Liver (tissue), 9 donors: ENCODE data around the gene RPS19BP1. TPM values are rescaled to one million over a fixed set of nuclear protein-coding genes. Genes with fewer than 3 reads are reported as not detected.

Experiments
- DNase-seq: peaks from one replicate; pipeline ENCODE4 v3.0.0-alpha.2; 2017; ENCODE audit warnings: low spot score
- H3K27ac ChIP-seq, 2 donors: one replicate each; pipeline ENCODE4 v1.7.0; 2013; ENCODE audit warnings: inconsistent platforms in 2 of 2, low read length in 2 of 2, control low read depth in 1 of 2, low read depth in 1 of 2, mild to moderate bottlenecking in 1 of 2
- H3K27me3 ChIP-seq, 4 donors: one replicate each; pipeline versions ENCODE4 v1.6.1 to v1.7.0; 2013; ENCODE audit warnings: low read length in 3 of 4, inconsistent platforms in 1 of 4, mild to moderate bottlenecking in 1 of 4, moderate library complexity in 1 of 4; ENCODE audit not compliant: control insufficient read depth in 4 of 4, insufficient read depth in 4 of 4
- H3K36me3 ChIP-seq, 4 donors: one replicate each; pipeline versions ENCODE4 v1.6.1 to v1.7.0; 2013; ENCODE audit warnings: low read length in 3 of 4, mild to moderate bottlenecking in 3 of 4, low read depth in 1 of 4, moderate library complexity in 1 of 4; ENCODE audit not compliant: control insufficient read depth in 4 of 4, insufficient read depth in 3 of 4
- H3K4me1 ChIP-seq, 4 donors: one replicate each; pipeline versions ENCODE4 v1.6.1 to v1.7.0; 2013; ENCODE audit warnings: low read length in 3 of 4, mild to moderate bottlenecking in 3 of 4, moderate library complexity in 1 of 4; ENCODE audit not compliant: control insufficient read depth in 4 of 4, insufficient read depth in 4 of 4
- H3K4me3 ChIP-seq, 3 donors: one replicate each; pipeline versions ENCODE4 v1.6.1 to v1.7.0; 2013; ENCODE audit warnings: low read length in 3 of 3, control low read depth in 1 of 3, low read depth in 1 of 3, mild to moderate bottlenecking in 1 of 3
- H3K9ac ChIP-seq, 2 donors: one replicate each; pipeline ENCODE4 v1.7.0; 2013; ENCODE audit warnings: low read length in 2 of 2, mild to moderate bottlenecking in 2 of 2, moderate library complexity in 2 of 2, control low read depth in 1 of 2, low read depth in 1 of 2
- H3K9me3 ChIP-seq, 4 donors: one replicate each; pipeline versions ENCODE4 v1.6.1 to v1.7.0; 2013; ENCODE audit warnings: low read length in 3 of 4; ENCODE audit not compliant: control insufficient read depth in 4 of 4
- ATF3 ChIP-seq: IDR thresholded peaks from 2 replicates; pipeline ENCODE4 v1.6.1; 2016; ENCODE audit warnings: antibody characterized with exemption
- CTCF ChIP-seq: fragments of 150-350 bp; IDR thresholded peaks from 2 replicates; pipeline ENCODE4 v1.5.1; 2017; ENCODE audit warnings: improper control_type of control experiment, low read depth, low read length; ENCODE audit not compliant: missing input control
- EGR1 ChIP-seq, 2 donors: IDR thresholded peaks; 2 replicates each; pipeline ENCODE4 v1.6.1; 2016 to 2018; ENCODE audit warnings: antibody characterized with exemption in 2 of 2, low read depth in 2 of 2
- FOXA2 ChIP-seq: IDR thresholded peaks from 2 replicates; pipeline ENCODE4 v1.6.1; 2016; ENCODE audit warnings: antibody characterized with exemption
- GABPA ChIP-seq, 2 donors: IDR thresholded peaks in 1 of 2; conservative IDR thresholded peaks in 1 of 2; 2 replicates each; pipeline ENCODE4 v1.6.1; 2016; ENCODE audit warnings: antibody characterized with exemption in 2 of 2, mild to moderate bottlenecking in 1 of 2, moderate library complexity in 1 of 2
- HNF4A ChIP-seq, 2 donors: conservative IDR thresholded peaks; 2 replicates each; pipeline ENCODE4 v1.6.1; 2016; ENCODE audit warnings: antibody characterized with exemption in 2 of 2, mild to moderate bottlenecking in 2 of 2
- HNF4G ChIP-seq: IDR thresholded peaks from 2 replicates; pipeline ENCODE4 v1.6.1; 2016; ENCODE audit warnings: antibody characterized with exemption
- JUND ChIP-seq, 2 donors: IDR thresholded peaks; 2 replicates each; pipeline ENCODE4 v1.6.1; 2016; ENCODE audit warnings: antibody characterized with exemption in 2 of 2
- MAX ChIP-seq: IDR thresholded peaks from 2 replicates; pipeline ENCODE4 v1.6.1; 2016; ENCODE audit warnings: antibody characterized with exemption
- NR2F2 ChIP-seq: IDR thresholded peaks from 2 replicates; pipeline ENCODE4 v1.6.1; 2016; ENCODE audit warnings: antibody characterized with exemption
- RAD21 ChIP-seq, 2 donors: IDR thresholded peaks; 2 replicates each; pipeline ENCODE4 v1.6.1; 2016; ENCODE audit warnings: antibody characterized with exemption in 2 of 2, mild to moderate bottlenecking in 2 of 2
- REST ChIP-seq: IDR thresholded peaks from 2 replicates; pipeline ENCODE4 v1.6.1; 2016; ENCODE audit warnings: antibody characterized with exemption, mild to moderate bottlenecking
- RXRA ChIP-seq, 2 donors: IDR thresholded peaks; 2 replicates each; pipeline ENCODE4 v1.6.1; 2017 to 2018; ENCODE audit warnings: antibody characterized with exemption in 2 of 2, mild to moderate bottlenecking in 1 of 2
- SP1 ChIP-seq: IDR thresholded peaks from 2 replicates; pipeline ENCODE4 v1.6.1; 2018; ENCODE audit warnings: antibody characterized with exemption, mild to moderate bottlenecking
- TAF1 ChIP-seq: conservative IDR thresholded peaks from 2 replicates; pipeline ENCODE4 v1.6.1; 2016; ENCODE audit warnings: antibody characterized with exemption, mild to moderate bottlenecking
- YY1 ChIP-seq: IDR thresholded peaks from 2 replicates; pipeline ENCODE4 v1.6.1; 2016; ENCODE audit warnings: antibody characterized with exemption, mild to moderate bottlenecking
- ZBTB33 ChIP-seq: IDR thresholded peaks from 2 replicates; pipeline ENCODE4 v1.6.1; 2016; ENCODE audit warnings: antibody characterized with exemption
- WGBS: extraction: QIAGEN DNeasy Blood & Tissue Kit; methylation state at CpG from one replicate; pipeline ENCODE4 v1.1.7; 2013; 5-methylcytosine and 5-hydroxymethylcytosine counted together
- polyA plus RNA-seq, 2 donors: library from polyadenylated mRNA; stranded (reverse) in 1 of 2; unstranded in 1 of 2; fragments of 200-250 nt in 1 of 2; fragments of >200 nt in 1 of 2; fragmentation: Nextera tagmentation in 1 of 2; extraction: Ambion mirVana in 1 of 2; gene quantifications; one replicate each; pipeline versions ENCODE4 v1.2.1 to v1.2.3, GENCODE V29; 2013 to 2015
- total RNA-seq, 2 donors: library from RNA; depleted of rRNA; stranded (reverse); fragments of >200 nt; gene quantifications; one replicate each; pipeline ENCODE4 v1.2.3, GENCODE V29; 2014
- donor health status: healthy.
- donor health status: healthy.
- donor health status: healthy.
- donor health status: healthy.
- donor health status: healthy.

RPS19BP1 gene
- total and polyA plus RNA-seq, 4 donors: 36.3 to 89.6 (median 63.3) TPM

GRCh38 chr22:39528681-39529486, 3.7 kb downstream of the RPS19BP1 start:
- peaks cover 17 to 63% (median 51%) of the 10 kb centered on the region in 4 donors for H3K4me1 ChIP-seq
- H3K9me3 ChIP-seq: no peaks in the 10 kb centered on the region
- no peaks in the 10 kb centered on the region for H3K27me3 ChIP-seq
- H3K9ac ChIP-seq: peak overlapping the region in 1 of 2 donors; percentile 12
- 35% methylated on average over 32 of the region's 32 CpGs for WGBS
- no peak overlapping the region for H3K4me3 ChIP-seq
- H3K36me3 ChIP-seq: peaks cover 3 to 11% (median 7%) of the 10 kb centered on the region in 4 donors
- no peak for TF ChIP-seq TAF1
- no peak for TF ChIP-seq JUND (IDR thresholded peaks at IDR 0.05)
- TF ChIP-seq HNF4A (conservative IDR thresholded peaks at IDR 0.05): peak in 1 of 2 donors; percentile 27
- no peak for TF ChIP-seq MAX
- TF ChIP-seq NR2F2: no peak
- no peak for TF ChIP-seq FOXA2
- TF ChIP-seq GABPA (IDR thresholded peaks at IDR 0.05 in 1 of 2, conservative IDR thresholded peaks at IDR 0.05 in 1 of 2): peak; percentile 61 to 76
- TF ChIP-seq YY1: peak; percentile 59
- no peak for TF ChIP-seq ATF3
- peak; percentile 93 to 96 for TF ChIP-seq RAD21 (IDR thresholded peaks at IDR 0.05)
- no peak for TF ChIP-seq ZBTB33
- TF ChIP-seq EGR1 (IDR thresholded peaks at IDR 0.05; ENCODE audit: low read depth in 2 of 2): no peak
- peak in 1 of 2 donors; percentile 40 for TF ChIP-seq RXRA (IDR thresholded peaks at IDR 0.05)
- no peak for TF ChIP-seq REST
- peak; percentile 95 for TF ChIP-seq CTCF
- TF ChIP-seq SP1: peak; percentile 61
- no peak for TF ChIP-seq HNF4G
- H3K27ac ChIP-seq: peak overlapping the region in 1 of 2 donors; percentile 28
- DNase-seq: peak; percentile 93
